GM19452 (cell line): Measurements from ENCODE around the gene C3orf33.
A peak's percentile ranks its signal among the peaks of the same experiment; 100 is the strongest.

Experiments used
- ATAC-seq: cut with Tn5 transposase; IDR thresholded peaks from one replicate; pipeline ENCODE4 v1.9.1; 2021; ENCODE audit not compliant: unreplicated experiment

Gene C3orf33

DNA sequence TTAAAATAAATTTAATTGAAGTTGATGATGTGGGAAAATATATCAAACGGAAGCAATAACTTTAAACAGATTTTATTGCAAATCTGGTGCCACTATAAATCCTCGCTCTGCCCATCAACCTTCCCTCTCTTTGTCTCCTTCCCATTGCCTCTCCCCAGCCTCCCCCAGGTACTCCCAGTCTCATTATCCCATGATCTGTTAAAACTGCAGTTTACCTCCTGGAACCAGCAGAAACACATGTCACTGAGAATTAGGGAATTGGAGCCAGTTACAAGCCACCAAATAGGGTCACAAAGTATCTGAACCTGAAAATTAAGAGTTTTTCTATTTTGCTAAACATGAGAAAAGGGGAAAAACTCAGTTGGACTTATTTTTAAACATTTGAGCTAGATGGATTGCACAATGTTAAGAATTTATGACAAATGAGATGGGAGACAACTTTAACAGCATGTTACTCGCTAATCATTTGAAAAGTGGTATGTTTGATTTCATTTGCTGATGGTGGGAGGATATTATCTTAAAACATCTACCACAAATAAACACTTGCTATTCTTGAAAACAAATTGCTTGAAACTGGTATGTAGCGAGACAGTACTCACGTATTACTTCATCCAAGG is 63.6 kb downstream of the C3orf33 start:
- ATAC-seq = no peak

DNA sequence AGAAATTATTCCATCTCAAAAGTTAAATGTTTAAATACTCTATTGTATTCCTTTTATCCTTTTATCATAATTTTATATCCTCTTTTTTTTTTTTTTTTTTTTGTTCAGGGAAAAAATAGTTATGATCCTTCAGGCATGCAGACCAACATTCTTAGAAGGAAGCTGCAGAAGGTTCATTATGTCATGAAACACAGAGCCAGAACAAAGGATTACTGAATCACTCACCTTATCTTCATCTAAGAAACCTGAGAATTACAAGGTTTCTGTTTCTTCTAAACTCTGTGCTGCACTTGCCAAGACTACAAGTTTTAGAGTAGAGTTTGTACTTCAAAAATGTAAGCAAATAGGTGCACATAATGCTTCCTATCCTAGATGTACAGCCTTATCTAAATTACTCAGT is 64.5 kb downstream of the C3orf33 start:
- no peak for ATAC-seq

DNA sequence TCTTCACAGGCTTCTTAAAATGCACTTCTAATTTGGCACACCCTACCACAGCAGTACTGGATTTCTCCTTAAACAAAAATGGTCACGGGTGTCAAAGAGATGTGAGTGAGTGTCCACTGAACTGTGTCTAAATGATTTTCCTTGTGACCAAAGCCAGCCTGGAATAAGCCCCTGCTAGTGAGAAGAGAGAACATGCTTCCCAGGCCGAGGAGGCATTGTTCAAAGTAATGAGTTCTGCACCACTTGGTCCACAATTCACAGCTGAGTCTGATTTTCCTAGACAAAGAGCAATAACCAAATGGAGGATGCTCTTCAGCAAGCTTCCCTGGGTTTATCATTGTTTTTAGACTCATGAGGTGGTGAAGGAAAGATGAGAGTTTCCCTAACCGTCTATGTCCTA is 65.0 kb downstream of the C3orf33 start:
- no peak for ATAC-seq

DNA sequence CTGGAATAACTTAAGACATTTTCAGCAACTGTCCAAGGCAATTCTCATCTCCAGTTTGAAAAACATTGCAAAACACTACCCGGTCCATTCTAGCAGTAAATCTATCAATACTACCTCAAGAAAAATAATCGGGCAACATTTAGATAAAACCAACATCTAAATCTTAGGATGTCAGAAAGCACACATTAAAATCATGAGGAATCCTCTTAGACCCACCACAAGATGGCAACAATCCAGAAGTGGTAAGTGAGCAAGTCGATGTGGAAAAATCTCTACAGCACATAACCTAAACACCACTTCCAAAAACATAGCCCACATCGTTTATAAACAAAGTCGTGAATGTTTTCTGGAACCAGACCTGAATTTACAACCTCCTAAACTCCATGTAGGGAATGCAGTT is 66.9 kb downstream of the C3orf33 start:
- ATAC-seq = no peak

DNA sequence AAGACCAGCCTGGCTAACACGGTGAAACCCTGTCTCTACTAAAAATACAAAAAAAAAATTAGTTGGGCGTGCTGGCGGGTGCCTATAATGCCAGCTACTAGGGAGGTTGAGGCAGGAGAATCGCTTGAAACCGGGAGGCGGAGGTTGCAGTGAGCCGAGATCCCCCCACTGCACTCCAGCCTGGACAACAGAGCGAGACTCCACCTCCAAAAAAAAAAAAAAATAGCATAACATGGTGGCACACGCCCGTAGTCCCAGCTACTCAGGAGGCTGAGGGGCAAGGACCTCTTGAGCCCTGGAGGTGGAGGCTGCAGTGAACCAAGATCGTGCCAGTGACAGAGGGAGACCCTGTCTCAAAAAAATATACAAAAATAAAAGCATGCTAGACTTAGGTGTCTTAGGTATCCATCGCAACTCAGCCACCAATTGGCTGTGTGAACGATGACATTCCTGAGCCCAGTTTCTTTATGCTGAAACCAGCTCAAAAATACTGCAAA is 67.5 kb downstream of the C3orf33 start:
- no peak for ATAC-seq

- peak; percentile 98 for ATAC-seq
Observed at GRCh38 chr3:155737844-155738460, 68.1 kb downstream of the C3orf33 start.

GRCh38 chr3:155736381-155736780 is 69.7 kb downstream of the C3orf33 start:
- no peak for ATAC-seq

GRCh38 chr3:155730843-155731242 is 75.2 kb downstream of the C3orf33 start:
- no peak for ATAC-seq

DNA sequence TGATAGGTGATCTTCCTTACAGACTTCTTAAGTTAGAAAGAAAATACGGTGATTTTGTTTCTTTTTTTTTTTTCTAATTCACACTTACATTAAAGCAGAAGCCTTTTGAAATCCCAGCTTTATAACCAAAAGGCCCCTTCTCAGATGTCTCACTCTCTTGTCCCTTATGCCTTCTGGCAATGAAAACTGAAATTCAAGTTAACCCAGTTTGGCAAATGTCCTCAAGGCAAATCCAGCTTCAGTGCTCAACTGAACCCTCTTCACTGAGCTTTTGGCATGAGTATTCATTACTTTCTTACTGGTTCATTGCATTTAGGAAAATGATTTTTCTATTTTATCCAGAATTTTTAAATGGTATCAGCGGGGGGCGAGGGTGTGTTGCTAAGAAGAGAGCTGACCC is 78.2 kb downstream of the C3orf33 start:
- ATAC-seq = no peak

DNA sequence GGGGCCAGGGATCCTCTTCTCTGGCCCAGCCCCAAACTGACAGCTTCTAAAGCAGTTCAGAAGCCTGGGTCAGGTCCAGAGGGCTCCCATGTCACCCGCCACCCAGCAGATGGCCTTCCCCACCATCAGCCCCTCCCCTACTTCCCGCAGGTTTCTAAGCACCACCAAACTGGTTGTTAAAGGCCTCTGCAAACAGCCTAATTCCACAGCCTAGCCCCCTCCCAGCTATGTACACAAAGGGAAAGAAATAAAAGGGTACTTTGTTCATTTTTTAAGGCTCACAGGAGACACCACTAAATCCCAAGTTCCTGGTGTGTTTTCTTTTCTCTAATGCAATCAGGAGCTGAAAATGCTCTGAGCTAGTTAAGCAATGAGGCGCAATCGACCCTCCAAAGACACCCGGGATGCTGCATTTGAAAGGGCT is 91.8 kb downstream of the C3orf33 start:
- no peak for ATAC-seq
